ENCODE results near the gene UQCC5.

The UQCC5 gene

DNA sequence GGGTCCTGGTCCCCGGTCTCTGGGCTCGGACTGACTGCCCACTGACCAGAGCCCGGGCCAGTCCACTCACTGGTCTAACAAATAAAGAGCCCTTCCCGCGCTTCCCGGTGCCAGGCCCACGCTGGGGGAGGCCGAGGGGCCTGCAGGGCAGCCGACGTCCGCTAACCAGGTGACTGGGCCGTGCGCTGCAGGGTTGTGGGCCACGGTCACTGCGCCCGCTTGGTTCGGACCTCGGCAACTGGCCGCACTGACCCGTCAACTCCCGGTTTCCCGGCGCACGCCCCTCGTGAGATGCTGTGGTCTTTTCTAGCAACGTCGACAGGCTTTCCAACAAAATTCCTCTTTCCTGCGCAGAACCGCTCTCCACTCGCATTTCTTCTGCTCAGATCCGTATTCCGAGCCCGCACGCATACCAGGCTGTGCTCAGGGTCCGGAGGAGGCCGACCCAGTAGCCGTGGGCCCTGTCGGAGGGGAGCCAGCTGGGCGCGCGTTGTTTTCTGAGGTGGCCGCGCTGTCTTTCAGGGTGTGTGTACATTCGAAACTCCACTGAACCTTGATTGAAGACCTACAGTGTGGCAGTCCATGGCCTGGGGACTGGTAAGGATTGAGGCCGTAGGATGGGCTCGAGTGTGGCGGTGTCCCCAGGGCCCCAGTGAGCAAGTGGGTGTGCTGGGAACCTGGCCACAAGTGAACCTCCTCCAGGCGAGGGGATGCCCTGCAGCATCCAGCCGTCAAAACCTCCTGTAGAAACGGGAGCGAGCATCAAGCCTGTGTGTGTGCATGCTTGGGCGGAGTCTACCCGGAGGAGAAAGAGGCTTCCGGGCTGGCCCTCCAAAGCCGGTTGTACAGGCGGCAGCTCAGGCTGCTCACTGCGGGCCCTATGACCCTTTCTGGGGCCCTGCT lies 1.9 kb upstream of the UQCC5 start:
- DNase-seq (ENCODE audit: low read depth): no peak

DNA sequence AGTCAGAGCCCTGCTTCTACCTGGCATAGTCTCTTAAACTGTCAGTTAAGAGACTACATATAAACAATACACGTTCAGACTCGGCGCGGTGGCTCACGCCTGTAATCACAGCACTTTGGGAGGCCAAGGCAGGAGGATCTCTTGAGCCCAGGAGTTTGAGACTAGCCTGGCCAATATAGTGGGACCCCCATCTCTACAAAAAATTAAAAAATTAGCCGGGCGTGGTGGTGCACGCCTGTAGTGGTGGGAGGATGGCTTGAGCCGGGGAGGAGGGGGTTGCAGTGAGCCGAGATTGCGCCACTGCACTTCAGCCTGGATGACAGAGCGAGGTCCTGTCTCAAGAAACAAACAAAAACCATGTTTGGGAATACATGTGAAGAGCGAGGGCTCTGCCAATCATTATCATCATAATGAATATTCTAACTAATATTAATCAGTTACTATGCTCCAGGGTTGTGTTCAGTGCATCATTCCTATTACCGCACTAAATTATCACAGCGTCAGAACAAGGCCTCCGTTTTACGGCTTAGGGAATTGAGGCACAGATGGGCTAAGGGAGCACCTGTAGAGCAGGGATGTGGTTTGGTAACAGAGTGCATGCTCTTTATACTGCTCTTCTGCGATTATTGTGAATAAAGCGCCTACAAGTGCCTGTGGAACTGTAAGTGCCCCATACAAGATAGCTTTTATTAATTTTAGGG lies 844 bp upstream of the UQCC5 start:
- DNase-seq (ENCODE audit: low read depth): no peak

GRCh38 chr3:52536112-52536368 lies 365 bp upstream of the UQCC5 start:
- no peak for DNase-seq (ENCODE audit: low read depth)

GRCh38 chr3:52537165-52537620 lies 788 bp downstream of the UQCC5 start:
- DNase-seq (ENCODE audit: low read depth): no peak

- DNase-seq (ENCODE audit: low read depth): no peak
These were observed 1.5 kb downstream of the UQCC5 start for GRCh38 chr3:52537726-52538421.

DNA sequence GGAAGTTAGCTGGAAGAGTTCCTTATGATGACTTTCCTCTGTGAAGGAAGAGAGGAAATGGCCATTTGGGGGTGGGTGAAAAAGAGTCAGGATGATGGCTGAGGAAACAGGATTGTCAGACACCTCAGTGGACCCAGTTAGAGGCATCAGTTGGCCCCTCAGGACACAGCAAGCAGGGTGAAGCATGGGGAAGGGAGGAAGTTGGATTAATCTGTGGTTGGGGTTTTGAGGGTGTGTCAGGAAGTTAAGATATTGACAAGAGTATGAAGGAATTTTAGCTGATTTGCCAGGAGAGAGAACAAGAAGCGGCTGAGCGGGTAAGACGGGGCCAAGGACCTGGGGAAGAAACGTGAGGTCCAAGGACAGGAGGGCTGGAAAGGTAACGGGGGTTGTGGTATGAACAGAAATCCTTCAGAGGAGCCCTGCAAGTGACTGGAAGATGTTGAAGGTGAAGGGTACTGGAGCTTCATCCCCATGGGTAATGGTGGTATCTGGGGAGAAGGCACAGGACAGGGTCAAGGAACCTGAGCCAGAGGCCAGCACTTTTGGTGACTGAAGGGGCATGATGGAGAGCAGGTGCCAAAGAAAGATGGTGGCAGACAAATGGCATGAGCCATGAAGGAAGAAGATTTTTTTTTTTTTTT lies 2.7 kb downstream of the UQCC5 start:
- no peak for DNase-seq (ENCODE audit: low read depth)

GRCh38 chr3:52541050-52541449 lies 4.6 kb downstream of the UQCC5 start:
- no peak for DNase-seq (ENCODE audit: low read depth)

DNA sequence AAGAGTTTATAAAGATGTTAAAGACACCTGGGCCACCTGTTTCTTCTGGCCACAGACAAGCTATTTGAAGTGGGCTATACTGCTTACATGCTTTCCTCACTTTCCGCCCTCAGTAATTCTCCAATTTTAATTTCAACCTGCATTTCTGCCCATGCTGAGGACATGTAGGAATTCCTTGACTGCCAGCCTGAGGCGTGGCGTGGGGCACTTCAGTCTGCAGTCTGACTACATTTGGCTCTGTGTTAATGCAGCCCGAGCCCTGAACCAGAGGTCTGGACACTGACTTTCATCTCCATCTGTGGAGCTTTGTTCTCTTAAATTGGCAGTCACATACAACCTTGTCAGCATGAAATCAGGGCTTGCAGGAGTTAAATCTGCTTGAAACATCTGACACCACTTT lies 8.5 kb downstream of the UQCC5 start:
- no peak for DNase-seq (ENCODE audit: low read depth)

DNA sequence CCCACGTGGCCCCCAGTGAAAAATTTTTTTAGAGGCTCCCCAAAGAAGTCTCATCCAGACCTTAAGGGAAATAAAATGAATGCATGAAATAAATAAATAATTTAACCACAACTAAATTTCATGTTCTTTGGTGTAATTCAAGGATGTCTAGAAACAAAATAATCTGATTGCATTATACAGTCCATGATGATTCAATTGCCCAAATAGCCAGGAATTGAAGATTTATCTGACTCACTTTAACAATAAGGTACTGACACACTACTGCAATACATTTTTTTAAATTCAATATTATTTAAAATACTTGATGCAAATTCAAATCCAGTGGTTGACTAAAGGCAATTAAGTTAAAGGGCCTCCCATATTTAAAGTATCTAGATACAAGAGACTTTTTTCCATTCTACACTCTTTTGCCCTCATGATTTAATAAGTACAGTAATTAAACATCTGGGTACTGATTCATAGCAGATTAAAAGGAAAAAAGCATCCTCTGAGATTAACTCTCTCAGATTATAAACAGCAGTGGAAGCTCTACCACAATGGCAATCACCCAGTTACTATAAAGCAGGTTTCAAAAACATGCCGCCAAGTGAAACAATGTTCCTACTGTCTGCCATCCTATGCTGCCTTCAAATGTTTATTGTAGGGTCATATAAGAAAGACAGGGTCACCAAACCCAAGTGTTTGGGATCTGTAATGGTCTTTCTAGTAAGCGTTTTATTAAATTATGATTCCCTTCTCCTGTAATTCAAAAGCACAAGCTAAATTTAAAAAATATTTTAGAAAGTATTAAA lies 9.9 kb downstream of the UQCC5 start:
- DNase-seq (ENCODE audit: low read depth): no peak

GRCh38 chr3:52547143-52547542 lies 10.7 kb downstream of the UQCC5 start:
- DNase-seq (ENCODE audit: low read depth): no peak

DNA sequence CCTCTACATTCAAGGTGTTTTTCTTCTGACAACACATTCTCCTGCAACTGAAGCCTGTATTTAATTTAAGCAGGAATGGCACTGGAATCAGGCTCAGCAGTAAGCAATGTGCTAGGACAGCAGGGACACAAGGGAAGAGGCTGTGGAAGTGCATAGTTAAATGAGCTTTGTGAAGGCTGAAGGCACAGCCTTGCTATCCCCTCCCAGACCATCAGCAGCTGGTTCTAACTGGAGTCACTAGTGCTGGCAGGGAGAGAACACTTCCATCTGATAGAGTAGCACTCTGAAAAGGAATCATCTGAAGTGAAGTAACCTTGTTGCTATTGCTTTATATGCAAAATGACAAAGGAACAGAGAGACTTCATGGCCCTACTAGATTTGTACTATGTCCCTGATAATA lies 14.7 kb downstream of the UQCC5 start:
- DNase-seq (ENCODE audit: low read depth): no peak

DNA sequence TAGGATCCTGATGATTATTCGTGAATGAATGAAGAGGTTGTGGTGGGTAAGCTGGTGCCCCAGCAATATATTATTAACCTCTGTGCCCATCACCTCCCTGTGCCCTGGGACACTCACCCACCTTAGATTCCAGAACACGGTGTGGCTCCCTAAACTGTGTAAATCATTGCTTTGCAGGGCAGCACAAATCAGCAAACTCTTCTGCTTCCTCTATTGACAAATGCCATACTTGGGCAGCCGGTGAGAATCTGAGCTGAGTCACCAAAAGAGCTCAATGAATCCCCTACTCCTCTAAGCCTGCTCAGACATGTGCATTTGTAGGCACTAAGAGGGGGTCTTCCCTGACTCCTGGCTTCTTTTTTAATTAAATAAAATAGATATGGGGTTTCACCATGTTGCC lies 15.7 kb downstream of the UQCC5 start:
- DNase-seq (ENCODE audit: low read depth): no peak

- no peak for DNase-seq (ENCODE audit: low read depth)
These were observed 17.8 kb downstream of the UQCC5 start for GRCh38 chr3:52554026-52554755.

GRCh38 chr3:52555056-52555455 lies 18.7 kb downstream of the UQCC5 start:
- no peak for DNase-seq (ENCODE audit: low read depth)

- DNase-seq (ENCODE audit: low read depth): no peak
These were observed 20.9 kb downstream of the UQCC5 start for GRCh38 chr3:52557011-52557960.

GRCh38 chr3:52558436-52558835 lies 22.0 kb downstream of the UQCC5 start:
- DNase-seq (ENCODE audit: low read depth): no peak

DNA sequence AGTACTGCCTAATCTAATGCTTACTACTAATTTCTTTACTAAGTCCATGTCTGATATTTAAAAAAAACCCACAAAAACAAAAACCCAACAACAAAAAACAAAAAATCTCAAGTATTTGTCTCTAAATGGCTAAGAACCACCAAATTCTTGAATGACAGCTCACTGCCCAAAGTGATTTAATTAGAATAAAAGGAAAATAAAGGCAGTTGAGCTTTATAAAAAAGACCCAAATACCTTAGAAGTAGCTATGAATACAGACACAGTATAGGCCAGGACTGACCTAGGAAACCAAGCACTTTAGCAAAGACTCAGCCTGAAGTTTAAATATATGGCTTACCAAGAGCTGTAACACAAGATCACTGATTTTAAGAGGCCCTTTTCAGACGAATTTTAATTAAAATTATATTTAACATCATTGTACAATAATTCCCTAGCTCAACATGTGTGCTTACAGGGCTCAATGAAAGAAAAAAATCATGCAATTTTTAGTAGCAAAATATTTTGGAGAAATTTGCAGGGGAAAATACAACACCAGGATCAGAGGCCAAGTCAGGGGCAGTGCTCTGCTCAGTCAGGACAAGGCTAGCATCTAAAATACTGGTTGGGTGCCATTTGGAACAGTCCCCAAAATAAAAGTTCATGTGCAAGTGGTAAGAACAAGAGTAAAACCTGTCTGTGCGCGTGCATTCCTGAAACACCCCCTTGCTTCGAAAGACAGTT lies 24.8 kb downstream of the UQCC5 start:
- no peak for DNase-seq (ENCODE audit: low read depth)

DNA sequence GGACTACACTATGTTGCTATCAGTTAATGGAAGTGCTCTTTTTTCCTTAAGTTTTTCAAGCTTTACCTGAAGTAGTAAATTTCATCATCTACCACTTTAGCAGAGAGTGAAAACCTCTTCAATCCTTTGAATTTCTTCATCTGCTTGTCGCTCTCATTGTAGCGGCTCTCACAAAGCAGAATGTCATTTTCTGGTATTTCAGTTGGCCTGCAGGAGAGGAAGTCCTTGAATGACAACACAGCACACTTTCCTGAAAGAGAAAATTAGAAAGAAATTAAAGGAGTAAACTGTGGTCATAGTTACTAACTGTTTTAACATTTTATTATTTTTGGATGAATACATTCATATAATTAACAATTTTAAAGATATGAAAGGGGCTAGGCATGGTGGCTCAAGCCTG lies 27.6 kb downstream of the UQCC5 start:
- DNase-seq (ENCODE audit: low read depth): no peak

- no peak for DNase-seq (ENCODE audit: low read depth)
These were observed 31.7 kb downstream of the UQCC5 start for GRCh38 chr3:52568069-52568468.

All from CMK (cell line).